Natural killer cell treated with Interleukin-12 subunit alpha and Interleukin-12 subunit beta and Interleukin-15 and Interleukin-18, amount 100 ng/mL, for 72 hours (primary cell): ENCODE results near the gene TMCO4. TPM values are rescaled to one million over a fixed set of nuclear protein-coding genes. Genes with fewer than 3 reads are reported as not detected.

Experiments
- ATAC-seq, 2 donors: fragments of 150-1000 bp; cut with Tn5 transposase in 1 of 2; sonication (Bioruptor Pico), chemical (Tn5 transposase) in 1 of 2; 2 replicates each; pipeline ENCODE4 v1.10.0; 2021
- DNase-seq: peaks from one replicate; pipeline ENCODE4 v3.0.0; 2022; ENCODE audit warnings: low spot score
- H3K27ac Mint-ChIP-seq, 2 donors: 1 replicate in 1 of 2; 2 replicates in 1 of 2; pipeline ENCODE4 v1.8.0; 2022; ENCODE audit warnings: mixed read lengths in 2 of 2, mild to moderate bottlenecking in 1 of 2, moderate library complexity in 1 of 2
- H3K27me3 Mint-ChIP-seq, 2 donors: 1 replicate in 1 of 2; 2 replicates in 1 of 2; pipeline ENCODE4 v1.8.0; 2022; ENCODE audit warnings: mixed read lengths in 2 of 2
- H3K36me3 Mint-ChIP-seq: one replicate; pipeline ENCODE4 v1.8.0; 2022; ENCODE audit warnings: mixed read lengths
- H3K4me1 Mint-ChIP-seq, 2 donors: 1 replicate in 1 of 2; 2 replicates in 1 of 2; pipeline ENCODE4 v1.8.0; 2022; ENCODE audit warnings: low read depth in 2 of 2, mixed read lengths in 2 of 2, mild to moderate bottlenecking in 1 of 2
- H3K4me3 Mint-ChIP-seq: one replicate; pipeline ENCODE4 v1.8.0; 2022; ENCODE audit warnings: mixed read lengths
- H3K9me3 Mint-ChIP-seq: 2 replicates; pipeline ENCODE4 v1.8.0; 2022; ENCODE audit warnings: mixed read lengths
- total RNA-seq, 2 donors: library from RNA; stranded (reverse); gene quantifications; one replicate each; pipeline ENCODE4 v1.2.3, GENCODE V29; 2022

Gene TMCO4
- total RNA-seq, 2 donors from 2014 or later: 11.7 to 20.3 TPM

DNA sequence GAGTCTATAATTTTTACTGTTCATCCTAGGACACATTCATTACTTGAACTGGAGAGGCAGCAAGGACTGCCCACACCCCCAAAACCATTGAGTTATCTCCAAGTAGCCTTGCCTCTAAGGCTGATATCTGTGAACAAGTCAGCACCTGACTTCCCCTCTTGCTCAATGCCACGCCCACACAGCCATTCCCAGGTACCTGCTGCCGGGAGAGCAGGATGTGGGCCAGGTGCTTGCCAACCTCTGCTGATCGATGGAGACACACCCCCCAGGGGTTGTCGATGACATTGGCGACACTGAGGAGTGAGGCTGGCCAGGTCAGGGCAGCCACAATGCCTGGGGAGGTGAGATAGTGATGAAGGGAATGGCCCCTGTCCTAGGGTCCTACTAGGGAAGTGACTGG lies 60.1 kb downstream of the TMCO4 start:
- H3K27me3 Mint-ChIP-seq: no peaks in the 10 kb centered on the region
- H3K4me1 Mint-ChIP-seq: no peaks in the 10 kb centered on the region
- H3K9me3 Mint-ChIP-seq: no peaks in the 10 kb centered on the region
- no peak for ATAC-seq
- no peak overlapping the region for H3K4me3 Mint-ChIP-seq
- DNase-seq: no peak
- no peaks in the 10 kb centered on the region for H3K36me3 Mint-ChIP-seq
- no peak overlapping the region for H3K27ac Mint-ChIP-seq

- Mint-ChIP-seq H3K36me3 (no peaks in the 10 kb centered on the region), H3K27me3 (no peaks in the 10 kb centered on the region), H3K27ac (no peak overlapping the region), H3K4me3 (no peak overlapping the region), H3K4me1 (no peaks in the 10 kb centered on the region), H3K9me3 (no peaks in the 10 kb centered on the region)
- no peak for DNase-seq
- no peak for ATAC-seq
Observed at GRCh38 chr1:19738669-19739068, 61.0 kb downstream of the TMCO4 start.

DNA sequence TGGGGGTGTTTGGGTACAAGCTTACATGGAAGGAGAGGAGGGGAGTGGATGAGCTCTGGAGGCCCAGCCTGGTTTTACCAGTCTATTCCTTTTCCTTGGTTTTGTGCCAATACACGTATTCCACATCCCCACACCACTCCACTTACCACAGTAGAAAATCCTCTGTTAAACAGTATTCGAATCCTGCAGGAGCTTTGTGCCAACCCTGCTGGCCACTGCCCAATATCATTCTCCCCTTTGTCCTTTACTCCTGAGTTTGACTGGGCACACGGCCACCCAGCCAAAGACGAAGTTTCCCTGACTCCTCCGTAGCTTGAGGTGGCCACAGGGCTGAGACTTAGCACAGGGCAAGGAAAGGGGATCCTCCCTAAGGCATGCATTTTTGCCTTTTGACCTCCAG lies 61.6 kb downstream of the TMCO4 start:
- Mint-ChIP-seq H3K36me3 (no peaks in the 10 kb centered on the region), H3K9me3 (no peaks in the 10 kb centered on the region), H3K27me3 (no peaks in the 10 kb centered on the region), H3K4me3 (no peak overlapping the region), H3K27ac (no peak overlapping the region), H3K4me1 (no peaks in the 10 kb centered on the region)
- no peak for ATAC-seq
- DNase-seq: no peak

- Mint-ChIP-seq H3K9me3 (no peaks in the 10 kb centered on the region), H3K27ac (no peak overlapping the region), H3K4me1 (no peaks in the 10 kb centered on the region), H3K36me3 (no peaks in the 10 kb centered on the region), H3K4me3 (no peak overlapping the region), H3K27me3 (no peaks in the 10 kb centered on the region)
- DNase-seq (no peak), ATAC-seq (no peak)
Observed at GRCh38 chr1:19737104-19737825, 62.5 kb downstream of the TMCO4 start.

GRCh38 chr1:19735440-19736127 lies 64.1 kb downstream of the TMCO4 start:
- Mint-ChIP-seq H3K4me1 (no peaks in the 10 kb centered on the region), H3K4me3 (no peak overlapping the region), H3K36me3 (peaks cover 4% of the 10 kb centered on the region), H3K27me3 (no peaks in the 10 kb centered on the region), H3K27ac (no peak overlapping the region), H3K9me3 (no peaks in the 10 kb centered on the region)
- DNase-seq (no peak), ATAC-seq (no peak)

- peaks cover 6% of the 10 kb centered on the region for H3K36me3 Mint-ChIP-seq
- no peaks in the 10 kb centered on the region for H3K27me3 Mint-ChIP-seq
- no peaks in the 10 kb centered on the region for H3K9me3 Mint-ChIP-seq
- H3K4me3 Mint-ChIP-seq: no peak overlapping the region
- no peak for ATAC-seq
- H3K27ac Mint-ChIP-seq: no peak overlapping the region
- no peaks in the 10 kb centered on the region for H3K4me1 Mint-ChIP-seq
- no peak for DNase-seq
Observed at GRCh38 chr1:19734472-19734999, 65.2 kb downstream of the TMCO4 start.

- Mint-ChIP-seq H3K9me3 (no peaks in the 10 kb centered on the region), H3K36me3 (peaks cover 6% of the 10 kb centered on the region), H3K4me1 (no peaks in the 10 kb centered on the region), H3K4me3 (no peak overlapping the region), H3K27ac (no peak overlapping the region), H3K27me3 (no peaks in the 10 kb centered on the region)
- DNase-seq: no peak
- ATAC-seq: peak in 1 of 2 donors; percentile 11
Observed at GRCh38 chr1:19734056-19734455, 65.7 kb downstream of the TMCO4 start.

DNA sequence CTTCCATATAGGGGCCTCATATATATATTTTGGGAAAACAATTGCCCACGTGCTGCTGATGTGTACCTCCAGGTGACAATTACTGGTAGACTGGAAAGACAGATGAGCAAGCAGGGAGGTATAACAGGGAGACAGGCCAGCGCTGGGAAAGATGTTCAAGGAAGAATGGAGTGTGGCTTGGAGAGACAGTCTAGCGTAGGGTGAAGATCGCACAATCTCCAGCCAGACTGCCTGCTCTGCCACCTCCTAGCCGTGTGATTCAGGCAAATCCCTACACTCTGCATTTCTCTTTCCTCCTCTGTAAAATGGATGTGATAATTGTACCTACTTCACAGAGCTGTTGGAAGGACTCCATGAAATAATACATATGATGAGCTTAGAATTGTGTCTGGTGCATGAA lies 66.1 kb downstream of the TMCO4 start:
- no peak overlapping the region for H3K4me3 Mint-ChIP-seq
- ATAC-seq (no peak), DNase-seq (no peak)
- no peaks in the 10 kb centered on the region for H3K4me1 Mint-ChIP-seq
- no peaks in the 10 kb centered on the region for H3K27me3 Mint-ChIP-seq
- H3K9me3 Mint-ChIP-seq: no peaks in the 10 kb centered on the region
- H3K36me3 Mint-ChIP-seq: peaks cover 6% of the 10 kb centered on the region
- no peak overlapping the region for H3K27ac Mint-ChIP-seq

DNA sequence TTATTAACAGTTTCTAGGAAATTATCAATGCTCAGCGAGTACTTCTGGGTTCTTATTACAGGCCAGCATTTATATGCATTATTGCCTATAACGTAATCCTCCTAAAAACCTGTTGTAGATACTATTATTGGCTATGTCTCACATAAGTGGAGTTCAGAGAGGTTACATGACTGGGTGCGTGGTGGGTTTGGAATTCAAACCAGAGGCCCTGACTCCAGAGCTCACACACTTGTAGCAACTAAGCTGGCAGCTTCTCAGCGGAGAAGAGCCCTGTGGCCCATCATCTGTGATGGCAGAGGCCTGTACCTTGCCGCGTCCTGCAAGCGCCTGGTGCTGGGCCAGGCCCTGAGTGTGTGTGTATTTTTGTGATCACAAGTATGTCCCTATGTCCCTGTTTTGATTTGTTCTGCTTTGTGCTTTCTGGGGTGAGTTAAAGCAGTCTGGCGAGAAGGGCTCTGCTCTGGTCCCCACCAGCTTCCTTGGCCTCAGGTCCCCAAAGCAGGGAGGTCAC lies 68.3 kb downstream of the TMCO4 start:
- H3K9me3 Mint-ChIP-seq: no peaks in the 10 kb centered on the region
- H3K27me3 Mint-ChIP-seq: no peaks in the 10 kb centered on the region
- peaks cover 6% of the 10 kb centered on the region for H3K36me3 Mint-ChIP-seq
- no peaks in the 10 kb centered on the region for H3K4me1 Mint-ChIP-seq
- ATAC-seq: no peak
- no peak overlapping the region for H3K27ac Mint-ChIP-seq
- no peak for DNase-seq
- H3K4me3 Mint-ChIP-seq: no peak overlapping the region

DNA sequence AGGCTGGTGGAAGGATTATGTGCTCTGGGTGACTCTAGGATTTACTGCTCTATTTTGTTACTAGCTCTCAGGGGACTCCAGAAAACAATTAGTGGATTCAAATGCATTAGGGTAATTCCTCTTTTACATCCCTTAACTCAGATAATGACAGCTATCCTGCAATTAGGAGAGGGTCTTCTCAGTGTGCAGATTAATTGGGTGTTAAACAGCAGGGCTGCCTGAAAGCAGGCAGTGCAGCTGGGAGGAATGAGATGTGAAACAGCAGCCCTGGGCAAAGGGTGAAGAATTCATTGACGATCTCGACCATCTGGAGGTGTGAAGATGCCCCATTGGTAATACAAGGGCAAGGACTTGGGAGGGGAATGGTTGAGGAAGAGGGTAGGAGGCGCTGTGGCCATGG lies 68.9 kb downstream of the TMCO4 start:
- no peaks in the 10 kb centered on the region for H3K4me1 Mint-ChIP-seq
- DNase-seq: no peak
- H3K27me3 Mint-ChIP-seq: no peaks in the 10 kb centered on the region
- no peak for ATAC-seq
- H3K9me3 Mint-ChIP-seq: no peaks in the 10 kb centered on the region
- no peak overlapping the region for H3K27ac Mint-ChIP-seq
- peaks cover 6% of the 10 kb centered on the region for H3K36me3 Mint-ChIP-seq
- no peak overlapping the region for H3K4me3 Mint-ChIP-seq

GRCh38 chr1:19730232-19730631 lies 69.5 kb downstream of the TMCO4 start:
- Mint-ChIP-seq H3K36me3 (peaks cover 6% of the 10 kb centered on the region), H3K27ac (no peak overlapping the region), H3K4me3 (no peak overlapping the region), H3K9me3 (no peaks in the 10 kb centered on the region), H3K27me3 (no peaks in the 10 kb centered on the region), H3K4me1 (no peaks in the 10 kb centered on the region)
- ATAC-seq (no peak), DNase-seq (no peak)

DNA sequence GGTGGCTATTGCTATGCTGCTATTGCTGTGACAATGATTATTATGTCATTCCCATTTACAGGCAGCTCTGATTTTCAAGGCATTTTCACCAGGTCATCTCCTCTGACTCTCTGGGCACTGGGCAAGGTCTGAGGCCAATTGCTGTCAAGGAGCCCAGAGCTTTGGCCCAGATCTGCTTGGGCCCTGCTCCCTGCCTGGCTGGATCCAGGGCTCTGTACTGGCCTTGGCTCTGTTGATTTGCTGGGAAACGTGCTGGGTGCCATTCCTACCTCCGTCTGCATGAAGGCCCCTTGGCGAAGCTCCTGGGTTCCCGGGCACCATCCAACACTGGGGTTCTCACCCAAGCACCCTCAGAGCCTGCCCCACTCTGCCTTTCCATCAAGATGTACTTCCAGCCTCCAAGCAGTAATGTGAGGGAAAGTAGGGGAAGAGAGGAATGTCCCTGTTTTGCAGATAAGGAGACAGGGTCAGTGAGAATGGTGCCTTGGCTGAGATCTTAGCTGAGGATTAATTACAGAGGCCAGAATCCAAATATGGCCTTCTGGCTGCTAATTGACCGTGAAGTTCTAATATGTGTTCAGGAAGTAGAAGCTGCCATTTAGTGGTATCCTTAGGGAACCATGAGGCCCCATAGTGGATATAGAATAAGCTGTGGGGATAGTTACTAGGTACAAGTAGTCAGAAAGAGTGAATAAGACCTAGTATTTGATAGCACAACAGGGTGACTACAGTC lies 71.1 kb downstream of the TMCO4 start:
- DNase-seq: no peak
- Mint-ChIP-seq H3K27me3 (no peaks in the 10 kb centered on the region), H3K27ac (no peak overlapping the region), H3K4me1 (no peaks in the 10 kb centered on the region), H3K4me3 (no peak overlapping the region), H3K36me3 (peaks cover 6% of the 10 kb centered on the region), H3K9me3 (no peaks in the 10 kb centered on the region)
- no peak for ATAC-seq

DNA sequence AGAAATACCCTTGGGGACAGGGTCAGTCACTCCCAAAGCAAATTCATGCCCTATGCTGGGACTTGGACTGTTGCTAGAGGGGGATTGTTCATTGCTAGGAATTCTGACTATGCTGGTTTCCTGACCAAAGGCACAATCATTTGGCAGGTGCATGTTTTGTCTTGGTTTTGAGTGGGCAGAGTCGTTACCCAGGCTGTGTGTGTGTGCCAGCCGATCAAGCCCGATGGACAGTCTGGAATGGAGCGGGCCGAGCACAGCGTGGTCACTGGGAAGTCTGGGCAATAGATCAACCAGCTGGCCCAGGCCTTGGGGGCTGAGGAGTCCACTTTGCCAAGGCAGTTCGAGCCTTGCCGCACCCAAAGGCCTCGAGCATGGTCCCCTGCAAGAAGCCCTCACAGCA lies 74.1 kb downstream of the TMCO4 start:
- no peaks in the 10 kb centered on the region for H3K9me3 Mint-ChIP-seq
- H3K4me3 Mint-ChIP-seq: no peak overlapping the region
- H3K27me3 Mint-ChIP-seq: no peaks in the 10 kb centered on the region
- ATAC-seq: no peak
- no peaks in the 10 kb centered on the region for H3K4me1 Mint-ChIP-seq
- H3K36me3 Mint-ChIP-seq: peaks cover 2% of the 10 kb centered on the region
- no peak for DNase-seq
- H3K27ac Mint-ChIP-seq: no peak overlapping the region

GRCh38 chr1:19723874-19724273 lies 75.8 kb downstream of the TMCO4 start:
- Mint-ChIP-seq H3K4me1 (no peaks in the 10 kb centered on the region), H3K9me3 (no peaks in the 10 kb centered on the region), H3K36me3 (no peaks in the 10 kb centered on the region), H3K27me3 (no peaks in the 10 kb centered on the region), H3K27ac (no peak overlapping the region), H3K4me3 (no peak overlapping the region)
- ATAC-seq (no peak), DNase-seq (no peak)
